ENCODE measurements around the gene TSHZ2.

DNA sequence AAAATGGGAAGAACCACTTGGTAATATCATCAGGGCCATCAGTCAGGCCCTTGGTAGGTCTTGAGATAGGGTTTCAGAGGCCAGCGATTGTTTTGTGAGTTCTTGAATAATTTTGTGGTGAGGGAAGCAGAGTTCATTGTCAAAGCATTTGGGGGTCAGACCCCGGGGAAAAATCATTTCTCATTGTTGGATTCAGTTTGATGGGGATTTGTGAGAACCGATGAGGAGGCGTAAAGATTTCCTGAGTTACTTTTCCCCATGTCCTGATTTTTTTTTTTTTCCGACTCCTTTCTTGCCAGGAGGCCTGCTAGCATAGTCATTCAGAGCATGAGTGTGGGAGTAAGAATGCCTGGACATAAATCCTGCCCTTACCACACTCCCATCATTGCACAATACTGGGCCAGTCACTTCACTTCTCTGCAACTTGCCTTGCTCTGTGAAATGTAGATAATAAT, 60.3 kb downstream of the TSHZ2 start:
- TF ChIP-seq U2AF1 (optimal IDR thresholded peaks at IDR 0.05; ENCODE audit: low read depth, low read length) (no peak), ZNF121 (CRISPR knock-in tag; conservative IDR thresholded peaks at IDR 0.05) (no peak), MEF2D (tag; conservative IDR thresholded peaks at IDR 0.05; ENCODE audit: low read depth) (no peak), EP300 (IDR thresholded peaks at IDR 0.05; ENCODE audit: low read length) (no peak), GABPA (tag; conservative IDR thresholded peaks at IDR 0.05; ENCODE audit: low read depth) (no peak), MXI1 (IDR thresholded peaks at IDR 0.05; ENCODE audit: low read depth, low read length) (no peak)
- TF ChIP-seq, protein P1, sequence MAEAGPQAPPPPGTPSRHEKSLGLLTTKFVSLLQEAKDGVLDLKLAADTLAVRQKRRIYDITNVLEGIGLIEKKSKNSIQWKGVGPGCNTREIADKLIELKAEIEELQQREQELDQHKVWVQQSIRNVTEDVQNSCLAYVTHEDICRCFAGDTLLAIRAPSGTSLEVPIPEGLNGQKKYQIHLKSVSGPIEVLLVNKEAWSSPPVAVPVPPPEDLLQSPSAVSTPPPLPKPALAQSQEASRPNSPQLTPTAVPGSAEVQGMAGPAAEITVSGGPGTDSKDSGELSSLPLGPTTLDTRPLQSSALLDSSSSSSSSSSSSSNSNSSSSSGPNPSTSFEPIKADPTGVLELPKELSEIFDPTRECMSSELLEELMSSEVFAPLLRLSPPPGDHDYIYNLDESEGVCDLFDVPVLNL (CRISPR knock-in tag; IDR thresholded peaks at IDR 0.05; ENCODE audit: low read depth), result no peak
- TF ChIP-seq, protein P2, sequence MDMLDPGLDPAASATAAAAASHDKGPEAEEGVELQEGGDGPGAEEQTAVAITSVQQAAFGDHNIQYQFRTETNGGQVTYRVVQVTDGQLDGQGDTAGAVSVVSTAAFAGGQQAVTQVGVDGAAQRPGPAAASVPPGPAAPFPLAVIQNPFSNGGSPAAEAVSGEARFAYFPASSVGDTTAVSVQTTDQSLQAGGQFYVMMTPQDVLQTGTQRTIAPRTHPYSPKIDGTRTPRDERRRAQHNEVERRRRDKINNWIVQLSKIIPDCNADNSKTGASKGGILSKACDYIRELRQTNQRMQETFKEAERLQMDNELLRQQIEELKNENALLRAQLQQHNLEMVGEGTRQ (CRISPR knock-in tag; IDR thresholded peaks at IDR 0.05), result no peak
